ENCODE data around the gene EYS. TPM values are rescaled to one million over a fixed set of nuclear protein-coding genes. Genes with fewer than 3 reads are reported as not detected.

EYS gene
- total RNA-seq, 1 experiment from 2014 or later, result not detected

DNA sequence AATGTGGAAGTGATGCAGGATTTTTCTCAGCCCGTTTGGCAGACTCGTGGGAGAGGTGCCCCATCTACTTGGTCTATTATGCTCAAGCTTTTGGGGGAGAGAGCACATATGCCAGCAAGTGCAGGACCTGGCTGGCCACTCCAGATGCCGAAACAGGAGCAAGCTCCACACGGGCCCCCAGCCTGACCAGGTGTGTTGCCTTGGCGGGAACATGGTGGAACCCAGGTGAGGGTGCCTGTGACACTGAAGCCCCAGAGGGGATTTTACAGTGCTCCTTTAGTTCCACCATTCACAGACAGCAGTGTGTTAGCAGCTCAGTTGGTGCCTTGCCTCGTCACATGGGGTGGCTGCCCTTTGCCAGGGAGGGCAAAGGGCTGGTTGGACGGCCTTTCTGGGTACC lies 798.9 kb downstream of the EYS start:
- Histone ChIP-seq H3K27me3 (no peaks in the 10 kb centered on the region), H3K9me3 (no peaks in the 10 kb centered on the region), H3K36me3 (no peaks in the 10 kb centered on the region), H3K4me3 (no peak overlapping the region)
- no peak for DNase-seq

DNA sequence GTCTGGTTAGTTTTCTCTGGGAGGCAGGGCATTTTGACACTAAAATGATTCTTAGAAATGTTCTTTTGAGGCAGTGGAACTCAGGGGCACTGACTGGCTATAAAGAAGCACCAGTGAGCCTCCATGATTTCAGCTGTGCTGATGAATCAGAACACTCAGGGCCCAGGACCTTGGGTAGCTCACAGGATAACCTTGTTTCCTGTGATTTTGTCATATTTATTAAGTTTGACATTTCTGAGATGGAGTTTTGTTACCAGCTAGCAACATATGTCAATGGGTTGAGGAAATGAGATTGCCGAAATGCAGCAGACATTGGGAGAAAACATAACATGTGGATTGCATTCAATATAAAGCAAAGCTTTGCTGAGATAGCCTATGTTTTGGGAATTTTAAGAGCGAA lies 802.4 kb downstream of the EYS start:
- Histone ChIP-seq H3K9me3 (no peaks in the 10 kb centered on the region), H3K4me3 (no peak overlapping the region), H3K27me3 (no peaks in the 10 kb centered on the region), H3K36me3 (no peaks in the 10 kb centered on the region)
- DNase-seq, result no peak

DNA sequence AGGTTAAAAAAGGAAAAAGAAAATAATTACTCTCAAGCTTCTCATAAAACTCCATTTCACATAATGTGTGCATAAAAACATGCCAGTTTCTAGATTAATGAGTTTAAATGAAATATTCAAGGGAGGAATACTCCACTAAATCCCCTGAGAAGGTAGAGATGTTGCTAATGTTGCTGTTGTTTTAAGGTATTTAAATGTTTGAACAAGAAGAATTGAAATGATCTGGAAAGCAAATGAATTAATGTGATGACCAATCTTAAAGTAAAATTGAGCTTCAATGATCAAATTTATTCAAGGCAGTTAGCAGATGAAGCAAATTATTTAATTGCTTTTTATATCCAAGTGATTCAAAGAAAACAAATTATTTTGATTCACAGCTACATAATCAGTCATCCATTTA lies 804.4 kb downstream of the EYS start:
- no peaks in the 10 kb centered on the region for H3K36me3 ChIP-seq
- DNase-seq, result no peak
- H3K4me3 ChIP-seq, result no peak overlapping the region
- H3K27me3 ChIP-seq, result no peaks in the 10 kb centered on the region
- no peaks in the 10 kb centered on the region for H3K9me3 ChIP-seq

DNA sequence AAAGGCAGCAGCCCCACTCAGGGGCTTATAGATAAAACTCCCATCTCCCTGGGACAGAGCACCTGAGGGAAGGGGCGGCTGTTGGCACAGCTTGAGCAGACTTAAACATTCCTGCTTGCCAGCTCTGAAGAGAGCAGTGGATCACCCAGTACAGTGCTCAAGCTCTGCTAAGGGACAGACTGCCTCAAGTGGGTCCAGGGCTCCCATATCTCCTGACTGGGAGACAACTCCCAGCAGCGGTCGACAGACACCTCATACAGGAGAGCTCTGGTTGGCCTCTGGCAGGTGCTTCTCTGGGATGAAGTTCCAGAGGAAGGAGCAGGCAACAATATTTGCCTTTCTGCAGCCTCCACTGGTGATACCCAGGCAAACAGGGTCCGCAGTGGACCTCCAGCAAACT lies 810.1 kb downstream of the EYS start:
- Histone ChIP-seq H3K4me3 (no peak overlapping the region), H3K36me3 (no peaks in the 10 kb centered on the region), H3K9me3 (no peaks in the 10 kb centered on the region), H3K27me3 (no peaks in the 10 kb centered on the region)
- no peak for DNase-seq

DNA sequence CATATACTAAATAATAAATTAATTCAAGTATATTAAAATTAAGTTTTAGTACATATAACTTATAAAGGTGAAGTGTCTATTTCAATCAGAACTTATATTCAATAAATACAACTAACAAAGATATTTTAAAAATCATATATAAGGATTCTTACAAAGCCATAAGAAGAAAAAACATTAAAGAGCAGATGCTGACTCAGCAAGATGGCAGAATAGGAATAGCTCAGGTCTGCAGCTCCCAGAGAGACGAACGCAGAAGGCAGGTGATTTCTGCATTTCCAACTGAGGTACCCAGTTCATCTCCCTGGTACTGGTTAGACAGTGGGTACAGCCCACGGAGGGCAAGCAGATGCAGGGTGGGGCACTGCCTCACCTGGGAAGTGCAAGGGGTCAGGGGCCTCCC lies 811.1 kb downstream of the EYS start:
- no peaks in the 10 kb centered on the region for H3K36me3 ChIP-seq
- no peaks in the 10 kb centered on the region for H3K27me3 ChIP-seq
- no peak overlapping the region for H3K4me3 ChIP-seq
- no peak for DNase-seq
- H3K9me3 ChIP-seq, result no peaks in the 10 kb centered on the region

DNA sequence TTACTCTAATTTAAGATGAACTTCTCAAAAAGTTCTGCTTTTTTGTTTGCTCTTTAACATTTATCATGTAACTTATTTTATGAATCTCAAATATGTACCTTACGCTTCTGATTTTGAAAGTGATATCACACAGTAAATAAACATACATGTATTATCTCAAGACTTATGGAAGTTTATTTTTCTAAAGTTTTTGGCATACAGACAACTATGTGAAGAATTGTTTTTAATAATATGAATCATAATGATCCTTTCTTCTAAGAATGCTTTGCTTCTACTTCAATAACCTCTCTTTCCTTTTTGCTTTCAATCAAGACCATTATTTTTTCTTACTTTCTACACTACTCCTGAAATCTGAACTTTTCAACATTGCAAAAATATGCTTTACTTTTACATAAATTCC lies 816.4 kb downstream of the EYS start:
- no peak overlapping the region for H3K4me3 ChIP-seq
- no peaks in the 10 kb centered on the region for H3K36me3 ChIP-seq
- no peak for DNase-seq
- no peaks in the 10 kb centered on the region for H3K27me3 ChIP-seq
- no peaks in the 10 kb centered on the region for H3K9me3 ChIP-seq

DNA sequence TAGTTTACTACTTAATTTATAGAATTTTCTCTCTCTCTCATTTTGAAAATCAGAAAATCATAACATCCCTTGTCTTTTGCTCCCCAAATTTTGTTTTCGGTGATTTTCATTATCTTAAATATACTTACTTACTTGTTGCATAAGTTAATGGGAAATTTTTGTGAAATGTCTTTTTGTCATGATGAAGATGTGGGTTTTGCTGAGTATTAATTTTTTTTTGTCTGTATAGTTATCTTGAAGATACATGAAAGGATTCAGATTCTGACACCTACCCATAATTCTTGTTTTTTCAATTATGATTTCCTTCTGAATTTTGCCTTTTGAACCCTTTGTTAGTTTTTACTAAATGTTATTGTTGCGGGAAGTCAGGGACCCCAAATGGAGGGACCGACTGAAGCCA lies 817.9 kb downstream of the EYS start:
- Histone ChIP-seq H3K27me3 (no peaks in the 10 kb centered on the region), H3K4me3 (no peak overlapping the region), H3K9me3 (no peaks in the 10 kb centered on the region), H3K36me3 (no peaks in the 10 kb centered on the region)
- DNase-seq, result no peak

DNA sequence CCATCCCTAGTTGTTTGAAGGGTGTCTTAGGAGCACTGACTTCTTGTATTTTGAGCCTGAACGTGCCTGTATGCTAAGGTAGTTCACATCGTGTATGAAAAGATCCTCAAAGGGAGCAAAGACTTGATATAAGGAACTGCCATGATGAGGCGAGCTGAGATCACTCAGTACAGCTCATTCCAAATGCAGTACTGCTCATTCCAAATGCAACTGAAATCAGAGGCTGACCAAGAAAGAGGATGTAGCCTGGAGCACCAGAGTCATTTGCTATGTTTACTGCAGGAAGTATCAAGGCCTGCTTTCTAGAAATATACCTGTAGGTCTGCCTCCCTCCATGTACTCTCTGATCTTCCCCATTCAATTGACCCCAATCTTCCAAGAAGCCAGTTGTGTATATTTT lies 832.2 kb downstream of the EYS start:
- Histone ChIP-seq H3K27me3 (no peaks in the 10 kb centered on the region), H3K9me3 (no peaks in the 10 kb centered on the region), H3K4me3 (no peak overlapping the region), H3K36me3 (no peaks in the 10 kb centered on the region)
- DNase-seq, result no peak

DNA sequence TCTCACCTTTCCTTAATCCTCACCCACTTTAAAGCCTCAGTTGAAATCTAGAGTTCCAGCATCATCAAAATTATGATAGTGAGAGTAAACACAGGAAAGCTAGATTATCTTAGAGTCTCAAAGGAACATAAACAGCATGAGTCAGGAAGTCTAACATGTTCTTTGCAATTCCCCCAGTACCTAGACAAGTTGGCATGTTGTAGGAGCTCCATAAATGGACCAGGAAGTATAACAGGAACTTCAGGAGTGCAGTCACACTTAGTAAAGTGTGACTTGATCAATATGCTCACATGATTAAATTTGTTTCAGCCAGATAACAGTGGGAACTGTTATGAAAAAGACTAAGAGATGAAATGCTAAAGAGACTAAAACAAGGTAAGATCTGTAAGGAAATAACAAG lies 834.4 kb downstream of the EYS start:
- no peaks in the 10 kb centered on the region for H3K27me3 ChIP-seq
- no peaks in the 10 kb centered on the region for H3K9me3 ChIP-seq
- no peak for DNase-seq
- H3K4me3 ChIP-seq, result no peak overlapping the region
- no peaks in the 10 kb centered on the region for H3K36me3 ChIP-seq

DNA sequence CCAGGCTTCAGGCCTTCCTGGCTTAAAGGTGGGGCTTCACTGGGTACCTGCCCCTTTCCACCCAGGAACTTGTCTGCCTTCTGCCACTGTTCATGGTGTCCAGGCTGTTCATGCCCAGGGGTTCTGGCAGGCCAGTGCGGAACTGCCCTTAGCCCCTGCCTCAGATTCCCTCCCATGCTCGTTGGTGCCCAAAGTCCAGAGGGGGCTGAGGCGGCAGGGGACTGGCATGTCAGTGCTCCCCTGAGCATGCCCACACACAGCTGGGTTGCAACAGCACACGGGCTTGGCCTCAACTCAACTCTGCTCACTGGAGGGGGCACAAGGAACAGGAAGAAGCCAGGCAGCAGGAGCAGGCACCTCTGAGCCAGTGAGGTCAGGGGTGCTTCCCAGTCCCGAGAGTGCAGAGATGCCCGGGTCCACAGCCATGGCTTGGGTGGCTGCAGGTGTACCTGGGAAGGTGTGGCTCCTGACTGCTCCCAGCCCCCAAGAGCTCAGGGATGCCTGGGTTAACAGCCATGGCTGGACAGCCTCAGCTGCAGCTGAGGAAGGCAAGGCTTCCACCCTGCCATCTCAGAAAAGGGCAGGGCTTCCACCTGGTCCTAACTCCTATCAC lies 845.9 kb downstream of the EYS start:
- no peaks in the 10 kb centered on the region for H3K27me3 ChIP-seq
- H3K4me3 ChIP-seq, result no peak overlapping the region
- no peak for DNase-seq
- no peaks in the 10 kb centered on the region for H3K9me3 ChIP-seq
- H3K36me3 ChIP-seq, result no peaks in the 10 kb centered on the region

DNA sequence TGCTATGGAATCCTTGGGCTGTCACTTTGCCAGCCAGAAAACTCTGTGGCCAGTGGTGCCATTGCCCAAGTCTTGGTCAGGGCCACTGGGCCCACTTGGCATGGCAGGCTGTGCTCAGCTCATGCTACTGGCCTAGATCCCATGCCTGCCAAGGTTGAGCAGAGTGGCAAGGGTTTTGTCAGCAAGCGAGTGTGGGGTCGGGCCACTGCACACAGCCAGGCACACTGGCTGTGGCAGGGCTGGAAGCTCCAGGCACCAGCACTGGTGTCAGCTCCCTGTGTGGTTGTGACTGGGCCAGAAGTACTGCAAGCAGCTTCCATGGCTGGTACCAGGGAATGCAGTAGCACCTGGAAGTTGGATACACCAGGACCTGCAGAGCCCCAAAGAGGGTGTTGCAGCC lies 846.8 kb downstream of the EYS start:
- DNase-seq, result no peak
- Histone ChIP-seq H3K4me3 (no peak overlapping the region), H3K27me3 (no peaks in the 10 kb centered on the region), H3K9me3 (no peaks in the 10 kb centered on the region), H3K36me3 (no peaks in the 10 kb centered on the region)

DNA sequence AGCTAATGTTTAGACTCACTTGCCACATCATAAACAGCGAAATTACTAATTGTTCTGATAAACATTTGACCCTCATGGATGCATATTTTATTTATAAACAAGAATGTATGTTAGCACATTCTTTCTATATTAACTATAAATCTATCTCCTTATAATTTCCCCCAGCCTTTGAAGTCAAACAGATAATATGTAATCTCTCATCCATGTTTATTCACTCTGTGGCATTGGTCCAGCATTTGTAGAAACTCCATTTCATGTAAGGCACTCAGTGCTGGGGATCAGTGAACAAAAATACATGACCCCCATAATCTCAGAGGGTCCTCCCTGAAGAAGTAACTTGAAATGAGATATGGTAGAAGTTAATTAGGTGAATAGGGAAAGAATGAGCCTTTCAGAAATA lies 856.9 kb downstream of the EYS start:
- H3K9me3 ChIP-seq, result no peaks in the 10 kb centered on the region
- H3K36me3 ChIP-seq, result no peaks in the 10 kb centered on the region
- DNase-seq, result no peak
- H3K4me3 ChIP-seq, result no peak overlapping the region
- H3K27me3 ChIP-seq, result no peaks in the 10 kb centered on the region

DNA sequence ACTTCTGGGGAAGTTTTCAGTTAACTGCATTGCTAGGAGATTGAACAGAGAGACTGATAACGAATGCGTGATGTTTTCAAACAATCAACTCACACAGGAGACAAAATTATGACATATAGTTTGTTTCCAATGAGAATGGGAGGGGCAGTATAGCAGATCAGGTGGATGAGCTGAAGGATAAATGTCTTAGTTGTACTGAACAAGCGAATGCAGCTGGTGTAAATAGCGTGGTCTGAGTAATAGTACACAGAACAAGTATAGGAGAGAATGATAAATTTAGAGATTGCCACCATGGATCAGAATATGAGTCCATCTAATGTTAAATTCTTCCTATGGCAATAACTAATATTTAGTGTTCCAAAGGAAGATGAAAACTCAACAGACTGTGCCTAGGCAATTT lies 858.6 kb downstream of the EYS start:
- Histone ChIP-seq H3K4me3 (no peak overlapping the region), H3K9me3 (no peaks in the 10 kb centered on the region), H3K27me3 (no peaks in the 10 kb centered on the region), H3K36me3 (no peaks in the 10 kb centered on the region)
- no peak for DNase-seq

DNA sequence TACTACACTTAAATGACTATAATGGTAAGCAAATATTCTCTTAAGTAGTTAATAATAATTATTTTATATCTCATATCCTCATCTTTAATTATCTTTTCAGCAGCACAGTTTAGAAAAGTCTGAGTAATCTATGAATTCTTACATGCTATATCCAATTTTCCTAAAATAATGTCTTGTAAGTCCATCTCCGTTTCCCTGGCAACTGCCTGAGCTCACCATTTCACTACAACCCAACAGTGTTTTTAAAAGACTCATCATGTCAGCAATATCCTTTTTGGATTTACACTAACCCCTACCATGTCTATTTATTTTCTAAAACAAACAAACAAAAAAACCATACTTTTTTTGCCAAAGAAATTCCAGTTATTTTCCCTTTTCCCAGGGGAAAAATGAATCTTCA lies 859.6 kb downstream of the EYS start:
- Histone ChIP-seq H3K4me3 (no peak overlapping the region), H3K9me3 (no peaks in the 10 kb centered on the region), H3K27me3 (no peaks in the 10 kb centered on the region), H3K36me3 (no peaks in the 10 kb centered on the region)
- DNase-seq, result no peak

DNA sequence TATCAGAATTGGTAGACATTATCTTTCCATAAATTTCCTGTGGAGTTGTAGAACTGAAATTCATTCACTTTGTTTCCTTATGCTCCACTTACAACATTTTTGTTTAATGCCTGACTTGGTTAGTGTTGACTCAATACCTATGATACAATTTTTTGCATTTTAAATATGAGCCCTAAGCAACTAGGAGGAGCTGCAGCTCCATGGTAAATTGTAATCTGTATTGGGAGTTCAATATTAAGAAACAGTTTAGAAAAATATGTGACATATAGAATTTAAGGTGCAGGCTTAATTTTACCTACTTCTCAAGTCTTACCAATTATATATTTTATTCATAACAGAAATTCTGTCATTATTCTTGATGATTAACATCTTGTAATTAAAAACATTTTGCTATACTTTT lies 868.3 kb downstream of the EYS start:
- Histone ChIP-seq H3K4me3 (no peak overlapping the region), H3K9me3 (no peaks in the 10 kb centered on the region), H3K36me3 (no peaks in the 10 kb centered on the region), H3K27me3 (no peaks in the 10 kb centered on the region)
- no peak for DNase-seq

DNA sequence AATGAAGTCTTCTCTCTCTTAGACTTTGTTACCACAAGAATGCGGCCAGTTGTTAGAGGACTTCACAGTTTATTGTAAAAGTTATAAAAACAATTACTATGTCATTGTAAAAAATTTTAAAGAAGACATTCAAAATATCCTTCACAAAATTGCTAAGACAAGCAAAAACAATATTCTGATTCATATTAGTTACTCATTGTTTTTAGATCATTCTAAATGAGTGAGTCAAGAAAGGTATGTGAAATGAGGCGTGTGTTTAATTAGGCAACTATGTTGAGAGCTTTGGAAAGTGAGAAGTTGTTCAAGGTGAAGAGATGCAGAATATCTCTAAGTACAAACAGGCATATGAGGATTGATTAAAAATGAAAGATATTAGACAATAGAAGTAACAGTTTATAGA lies 875.3 kb downstream of the EYS start:
- no peaks in the 10 kb centered on the region for H3K27me3 ChIP-seq
- no peaks in the 10 kb centered on the region for H3K9me3 ChIP-seq
- H3K4me3 ChIP-seq, result no peak overlapping the region
- no peak for DNase-seq
- no peaks in the 10 kb centered on the region for H3K36me3 ChIP-seq

DNA sequence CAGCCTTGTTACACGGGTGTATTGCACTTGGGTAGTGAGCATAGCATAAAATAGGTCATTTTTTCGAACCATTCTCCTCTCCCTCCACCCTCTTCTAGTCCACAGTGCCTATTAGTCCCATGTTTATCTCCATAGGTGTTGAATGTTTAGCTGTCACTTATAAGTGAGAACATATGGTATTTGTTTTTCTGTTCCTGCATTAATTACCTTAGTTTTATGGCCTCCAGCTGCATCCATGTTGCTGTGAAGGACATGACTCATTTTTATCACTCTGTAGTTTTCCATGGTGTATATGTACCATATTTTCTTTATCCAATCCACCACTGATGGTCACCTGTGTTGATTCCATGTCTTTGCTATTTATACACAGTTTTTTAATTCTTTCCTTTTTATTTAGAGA lies 889.5 kb downstream of the EYS start:
- Histone ChIP-seq H3K27me3 (no peaks in the 10 kb centered on the region), H3K9me3 (no peaks in the 10 kb centered on the region), H3K36me3 (no peaks in the 10 kb centered on the region), H3K4me3 (no peak overlapping the region)
- no peak for DNase-seq

DNA sequence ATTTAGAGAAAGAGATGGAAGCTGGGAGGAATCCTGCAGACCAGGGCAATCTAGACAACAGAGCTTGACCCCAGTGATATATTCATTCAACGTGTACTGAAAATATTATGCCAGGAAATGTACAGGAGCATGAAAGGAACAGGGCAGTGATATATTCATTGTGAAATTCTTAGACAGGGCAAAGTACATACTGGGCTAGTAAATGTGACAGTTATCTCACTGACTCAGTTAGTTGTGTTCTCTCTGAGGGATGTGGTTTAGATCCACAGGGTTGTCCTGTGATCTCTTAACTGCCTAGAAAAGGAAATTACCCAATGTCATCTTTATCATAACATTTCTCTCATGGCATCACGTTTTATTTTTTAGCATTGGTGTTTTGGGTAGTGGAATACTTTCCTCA lies 891.3 kb downstream of the EYS start:
- Histone ChIP-seq H3K27me3 (no peaks in the 10 kb centered on the region), H3K4me3 (no peak overlapping the region), H3K36me3 (no peaks in the 10 kb centered on the region), H3K9me3 (no peaks in the 10 kb centered on the region)
- no peak for DNase-seq

DNA sequence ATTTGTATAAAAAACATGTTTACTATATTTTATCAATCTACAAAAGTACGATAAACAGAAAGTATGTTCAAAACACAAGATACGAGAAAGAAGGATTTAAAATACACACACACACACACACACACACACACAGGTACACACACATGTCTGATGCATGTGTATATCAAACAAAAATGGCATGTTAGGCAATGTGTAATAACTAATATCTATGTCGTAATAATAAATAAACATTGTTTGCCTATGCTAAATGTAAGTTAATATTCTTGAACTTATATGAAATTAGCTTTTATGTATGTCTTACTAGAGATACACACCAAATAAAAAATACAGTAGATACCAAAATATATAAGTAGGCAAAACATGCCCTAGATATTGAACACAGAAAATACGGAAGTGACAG lies 894.9 kb downstream of the EYS start:
- Histone ChIP-seq H3K36me3 (no peaks in the 10 kb centered on the region), H3K27me3 (no peaks in the 10 kb centered on the region), H3K4me3 (no peak overlapping the region), H3K9me3 (no peaks in the 10 kb centered on the region)
- no peak for DNase-seq
